Ovary (tissue), 3 donors: ENCODE measurements around the gene ZNF615.
"Not testable (repeated sequence)": the region's sequence is repeated elsewhere in the genome, so short reads cannot be mapped to it uniquely, and the experiment has no call there.

Source experiments
- EP300 ChIP-seq: sonication (generic); formaldehyde crosslinking; IDR thresholded peaks from one replicate; pipeline ENCODE4 v1.6.1; 2017; ENCODE audit warnings: antibody characterized with exemption
- POLR2A ChIP-seq: fragments of 450-650 bp; IDR thresholded peaks from one replicate; pipeline ENCODE4 v1.6.1; 2017; ENCODE audit warnings: antibody characterized with exemption, mild to moderate bottlenecking, moderate library complexity
- TF ChIP-seq, protein P1 (sequence below), 3 donors: fragments of 450-650 bp in 2 of 3; fragments of 200-600 bp in 1 of 3; IDR thresholded peaks; one replicate each; pipeline versions ENCODE4 v1.5.1 to v1.8.0; 2016 to 2022; ENCODE audit warnings: antibody characterized with exemption in 3 of 3, mild to moderate bottlenecking in 1 of 3
- donor health status: DM: no; HTN: no; CAD: no.

DNA sequence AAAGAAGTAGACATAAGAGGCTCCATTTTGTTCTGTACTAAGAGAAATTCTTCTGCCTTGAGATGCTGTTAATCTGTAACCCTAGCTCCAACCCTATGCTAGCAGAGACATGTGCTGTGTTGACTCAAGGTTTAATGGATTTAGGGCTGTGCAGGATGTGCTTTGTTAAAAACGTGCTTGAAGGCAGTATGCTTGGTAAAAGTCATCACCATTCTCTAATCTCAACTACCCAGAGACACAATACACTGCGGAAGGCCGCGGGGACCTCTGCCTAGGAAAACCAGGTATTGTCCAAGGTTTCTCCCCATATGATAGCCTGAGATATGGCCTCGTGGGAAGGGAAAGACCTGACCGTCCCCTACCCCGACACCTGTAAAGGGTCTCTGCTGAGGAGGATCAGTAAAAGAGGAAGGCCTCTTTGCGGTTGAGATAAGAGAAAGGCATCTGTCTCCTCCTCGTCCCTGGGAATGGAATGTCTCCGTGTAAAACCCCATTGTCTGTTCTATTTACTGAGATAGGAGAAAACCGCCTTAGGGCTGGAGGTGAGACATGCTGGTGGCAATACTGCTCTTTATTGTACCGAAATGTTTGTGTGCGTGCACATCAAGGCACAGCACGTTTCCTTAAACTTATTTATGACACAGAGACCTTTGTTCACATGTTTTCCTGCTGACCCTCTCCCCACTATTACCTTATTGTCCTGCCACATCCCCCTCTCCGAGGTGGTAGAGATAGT lies 18.4 kb upstream of the ZNF615 start:
- not testable (repeated sequence) for TF ChIP-seq POLR2A, EP300
- TF ChIP-seq, protein P1, sequence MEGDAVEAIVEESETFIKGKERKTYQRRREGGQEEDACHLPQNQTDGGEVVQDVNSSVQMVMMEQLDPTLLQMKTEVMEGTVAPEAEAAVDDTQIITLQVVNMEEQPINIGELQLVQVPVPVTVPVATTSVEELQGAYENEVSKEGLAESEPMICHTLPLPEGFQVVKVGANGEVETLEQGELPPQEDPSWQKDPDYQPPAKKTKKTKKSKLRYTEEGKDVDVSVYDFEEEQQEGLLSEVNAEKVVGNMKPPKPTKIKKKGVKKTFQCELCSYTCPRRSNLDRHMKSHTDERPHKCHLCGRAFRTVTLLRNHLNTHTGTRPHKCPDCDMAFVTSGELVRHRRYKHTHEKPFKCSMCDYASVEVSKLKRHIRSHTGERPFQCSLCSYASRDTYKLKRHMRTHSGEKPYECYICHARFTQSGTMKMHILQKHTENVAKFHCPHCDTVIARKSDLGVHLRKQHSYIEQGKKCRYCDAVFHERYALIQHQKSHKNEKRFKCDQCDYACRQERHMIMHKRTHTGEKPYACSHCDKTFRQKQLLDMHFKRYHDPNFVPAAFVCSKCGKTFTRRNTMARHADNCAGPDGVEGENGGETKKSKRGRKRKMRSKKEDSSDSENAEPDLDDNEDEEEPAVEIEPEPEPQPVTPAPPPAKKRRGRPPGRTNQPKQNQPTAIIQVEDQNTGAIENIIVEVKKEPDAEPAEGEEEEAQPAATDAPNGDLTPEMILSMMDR (IDR thresholded peaks at IDR 0.05): not testable (repeated sequence)
